NCI-H146 (cell line): ENCODE data around the gene LRRC56.

Source experiments
- DNase-seq: peaks from one replicate; lab custom pipeline; 2025; lab: John Stamatoyannopoulos, UW

LRRC56 gene

DNA sequence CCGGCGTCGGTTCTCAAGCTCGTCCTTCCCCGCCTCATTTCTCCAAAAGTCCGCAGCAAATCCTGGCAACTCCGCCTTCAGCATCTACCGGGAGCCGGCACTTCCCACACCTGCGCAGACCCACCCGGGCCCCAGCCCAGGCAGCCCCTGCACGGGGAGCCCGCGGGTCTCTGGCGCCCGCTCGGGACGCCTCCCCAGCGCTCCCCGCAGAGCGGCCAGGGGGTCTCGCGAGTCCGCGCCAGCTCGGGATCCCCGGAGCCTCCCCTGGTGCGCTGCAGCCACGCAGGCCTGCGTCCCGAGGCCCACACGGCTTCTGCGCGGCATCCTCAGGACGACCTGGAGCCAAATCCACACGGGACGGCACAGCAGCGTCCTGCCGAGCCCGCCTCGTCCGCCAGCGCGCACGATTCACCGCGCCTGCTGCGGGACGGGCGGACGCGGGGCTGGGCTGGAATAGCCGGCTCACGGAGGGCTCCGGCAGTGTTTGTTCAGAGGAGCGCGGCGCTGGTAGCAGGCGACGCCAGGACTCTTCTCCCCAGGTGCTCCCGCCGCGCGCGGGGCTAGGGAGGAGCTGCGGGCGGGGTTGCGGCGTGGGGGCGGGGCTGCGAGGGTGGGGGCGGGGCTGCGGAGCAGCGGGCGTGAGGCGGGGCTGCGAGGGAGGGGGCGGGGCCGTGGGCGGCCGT, 38.1 kb downstream of the LRRC56 start:
- DNase-seq: peak; percentile 90

DNA sequence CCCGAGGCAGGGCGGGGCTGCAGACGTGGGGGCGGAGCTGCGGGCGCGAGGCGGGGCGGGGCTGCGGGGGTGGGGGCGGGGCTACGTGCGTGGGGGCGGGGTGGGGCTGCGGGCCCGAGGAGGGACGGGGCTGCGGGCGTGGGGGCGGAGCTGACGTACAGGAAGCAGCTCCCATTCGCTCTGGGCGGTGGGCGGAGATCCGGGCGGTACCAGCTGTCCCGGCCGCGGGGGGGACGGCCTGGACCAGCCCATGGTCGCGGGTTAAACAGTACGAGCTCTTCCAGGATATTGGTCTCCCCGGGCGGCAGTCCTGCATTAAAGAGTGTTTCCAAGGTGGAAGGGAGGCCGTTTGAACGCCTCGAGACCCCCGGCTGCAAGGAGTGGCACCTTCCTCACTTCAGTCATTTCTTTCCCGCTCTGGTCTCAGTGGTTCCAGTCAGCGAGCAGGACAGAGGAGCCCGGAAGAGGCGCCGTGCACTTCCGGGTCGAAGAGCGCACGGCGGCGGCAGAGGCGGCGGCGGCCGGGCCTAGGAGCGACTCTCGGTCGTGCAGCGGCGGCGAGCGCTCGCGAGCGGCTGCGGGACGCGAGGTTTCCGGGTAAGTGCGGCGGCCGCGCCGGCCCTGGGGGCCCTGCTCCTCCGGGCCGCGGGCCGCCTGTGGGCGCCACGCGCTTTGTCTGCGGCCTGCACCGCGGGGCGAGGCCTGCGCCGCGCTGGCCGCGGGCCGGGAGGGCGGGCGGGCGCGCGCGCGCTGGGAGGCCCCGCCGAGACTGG, 38.9 kb downstream of the LRRC56 start, which contains the start of gene PHRF1:
Gene PHRF1, plus strand, starts transcription at position 475 of the 773 bp plus-strand sequence. CDS start 5,043 bp downstream, outside the sequence.
- peak; percentile 94 for DNase-seq

DNA sequence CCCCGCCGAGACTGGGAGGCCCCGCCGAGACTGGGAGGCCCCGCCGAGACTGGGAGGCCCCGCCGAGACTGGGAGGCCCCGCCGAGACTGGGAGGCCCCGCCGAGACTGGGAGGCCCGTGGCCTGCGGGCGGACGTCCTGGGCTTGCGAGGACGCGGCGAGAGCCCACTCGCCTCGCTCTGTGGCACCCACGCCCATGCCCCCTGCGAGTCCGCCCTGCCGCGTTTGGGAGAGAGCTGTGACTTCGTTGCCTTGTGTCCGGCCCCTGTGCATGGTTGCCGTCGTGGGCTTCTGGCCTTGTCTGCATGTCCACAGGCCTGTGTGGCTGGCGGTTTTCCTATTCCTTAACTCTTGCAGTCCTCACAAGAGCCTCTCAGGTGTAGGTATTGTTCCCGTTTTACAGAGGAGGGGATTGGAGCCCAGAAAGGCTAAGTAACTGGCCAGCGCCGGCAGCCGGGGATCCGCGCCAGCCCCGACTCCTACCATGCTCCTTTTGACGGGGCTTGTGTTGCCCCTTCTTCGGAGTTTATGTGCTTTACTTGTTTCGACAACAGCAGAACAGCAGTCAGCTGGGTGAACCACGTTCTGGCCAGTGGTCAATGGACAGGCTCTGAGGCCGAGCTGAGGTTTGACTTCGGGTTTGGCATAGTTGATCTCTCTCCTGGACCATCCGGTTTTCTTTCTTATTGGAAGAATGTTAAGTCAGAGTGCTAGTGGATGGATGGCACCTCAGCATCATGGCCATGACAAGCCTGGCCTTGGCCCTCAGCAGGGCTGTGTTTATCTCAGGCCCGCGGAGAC, 39.7 kb downstream of the LRRC56 start:
- DNase-seq: no peak

DNA sequence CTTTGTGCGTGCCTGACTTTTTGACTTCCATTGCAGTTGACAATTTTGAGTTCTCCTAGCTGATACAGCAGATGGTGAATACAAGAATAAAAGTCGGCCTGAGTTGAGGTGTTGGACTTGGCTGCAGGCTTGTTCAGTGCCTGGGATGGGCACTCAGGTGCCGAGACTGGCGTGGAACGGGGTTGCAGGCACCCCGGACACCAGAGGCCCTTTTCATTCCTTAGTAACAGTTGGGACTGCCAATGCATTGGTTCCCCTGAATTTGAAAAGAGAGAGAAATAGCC, 40.2 kb downstream of the LRRC56 start:
- DNase-seq: no peak

DNA sequence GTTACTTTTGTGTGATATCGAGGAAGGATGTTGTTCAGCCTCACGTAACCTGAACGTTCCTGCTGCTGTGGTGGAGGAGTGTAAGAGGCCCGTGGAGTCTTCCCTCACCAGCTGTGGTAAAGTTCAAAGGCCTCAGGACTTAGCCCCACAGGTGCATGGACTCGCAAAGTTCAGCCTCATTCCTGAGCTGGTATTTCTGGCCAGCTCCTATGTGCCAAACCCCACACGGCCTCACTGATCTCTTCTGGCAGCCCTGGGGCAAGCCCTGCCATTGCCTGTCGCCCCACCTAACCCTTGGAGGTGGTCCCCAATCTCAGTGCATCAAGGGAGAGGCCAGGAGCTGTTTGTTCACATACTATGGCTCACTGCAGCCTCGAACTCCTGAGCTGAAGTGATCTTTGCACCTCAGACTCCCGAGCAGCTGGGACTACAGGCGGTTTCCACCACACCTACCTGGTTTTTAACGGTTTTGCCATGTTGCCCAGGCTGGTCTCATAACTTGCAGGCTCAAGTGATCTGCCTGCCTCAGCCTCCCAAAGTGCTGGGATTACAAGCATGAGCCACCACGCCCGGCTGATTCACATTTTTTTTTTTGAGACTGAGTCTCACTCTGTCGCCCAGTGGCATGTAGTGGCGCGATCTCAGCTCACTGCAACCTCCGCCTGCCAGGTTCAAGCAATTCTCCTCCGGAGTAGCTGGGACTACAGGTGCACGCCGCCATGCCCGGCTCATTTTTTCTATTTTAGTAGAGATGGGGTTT, 41.1 kb downstream of the LRRC56 start:
- no peak for DNase-seq

DNA sequence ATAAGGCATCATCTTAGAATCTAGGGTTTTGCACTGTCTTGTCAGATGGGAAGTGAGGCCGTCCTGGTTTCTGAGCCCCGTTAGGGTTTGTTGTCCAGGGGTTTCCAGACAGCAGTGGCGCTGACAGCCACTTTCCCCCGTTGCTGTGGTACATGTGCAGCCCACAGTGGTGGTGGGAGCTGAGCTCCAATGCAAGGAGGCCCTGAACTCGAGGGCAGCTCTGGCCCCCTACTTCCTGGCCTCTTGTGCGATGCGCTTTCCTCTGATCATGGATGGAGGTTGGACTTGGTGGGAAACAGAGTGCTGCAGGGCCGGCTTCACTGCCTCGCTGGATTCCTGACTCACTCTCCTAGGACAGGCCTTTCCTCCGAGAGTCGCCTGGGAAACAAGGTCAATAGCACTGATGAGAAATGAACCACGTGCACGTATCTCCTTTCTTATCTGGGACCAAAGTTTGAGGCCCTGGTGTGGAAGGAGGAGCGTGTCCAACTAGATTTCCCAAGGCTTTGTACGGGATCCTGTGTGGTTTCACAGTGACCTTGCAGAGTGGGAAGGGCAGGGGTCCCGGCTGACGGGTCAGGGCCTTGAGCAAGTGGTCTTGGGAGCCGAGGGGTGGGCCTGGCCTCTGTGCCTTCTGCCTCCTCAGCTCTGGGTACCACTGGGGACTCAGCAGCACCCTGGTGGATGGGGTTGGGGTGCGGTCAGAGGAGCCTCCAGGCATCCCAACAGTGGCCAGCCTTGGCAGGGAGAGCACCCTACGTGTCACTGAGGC, 42.7 kb downstream of the LRRC56 start:
- no peak for DNase-seq

DNA sequence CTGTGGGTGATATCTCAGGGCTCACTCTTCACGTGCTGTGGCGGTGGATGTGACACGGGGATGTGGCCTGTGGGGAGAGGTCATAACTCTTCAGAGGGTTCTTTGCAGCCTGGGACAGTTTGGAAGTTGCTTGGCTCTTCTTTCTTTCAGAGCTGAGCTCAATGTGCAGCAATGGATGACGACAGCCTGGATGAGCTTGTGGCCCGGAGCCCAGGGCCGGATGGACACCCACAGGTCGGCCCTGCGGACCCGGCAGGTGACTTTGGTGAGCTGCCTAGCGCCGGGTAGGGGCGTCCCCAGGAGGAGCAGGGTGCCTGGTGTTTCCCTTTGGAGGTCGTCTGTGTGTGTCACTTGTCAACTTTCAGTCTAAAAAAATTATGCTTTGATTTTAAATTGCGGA, 44.0 kb downstream of the LRRC56 start:
- no peak for DNase-seq

DNA sequence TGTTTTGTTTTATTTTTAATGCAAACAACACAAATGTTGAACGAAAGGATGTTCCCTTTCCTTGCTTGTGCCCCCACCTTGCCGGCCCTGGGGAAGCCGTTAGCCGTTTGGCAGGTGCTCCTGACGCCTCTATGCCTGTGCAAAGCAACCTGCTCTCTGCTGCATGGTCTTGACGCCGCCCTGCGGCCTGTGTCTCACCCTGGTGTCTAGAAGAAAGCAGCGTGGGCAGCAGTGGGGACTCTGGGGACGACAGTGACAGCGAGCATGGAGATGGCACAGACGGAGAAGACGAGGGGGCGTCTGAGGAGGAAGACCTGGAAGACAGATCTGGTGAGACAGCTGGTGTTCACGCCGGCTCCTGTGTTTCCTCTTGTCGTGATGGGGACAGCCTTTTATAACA, 44.4 kb downstream of the LRRC56 start:
- no peak for DNase-seq

DNA sequence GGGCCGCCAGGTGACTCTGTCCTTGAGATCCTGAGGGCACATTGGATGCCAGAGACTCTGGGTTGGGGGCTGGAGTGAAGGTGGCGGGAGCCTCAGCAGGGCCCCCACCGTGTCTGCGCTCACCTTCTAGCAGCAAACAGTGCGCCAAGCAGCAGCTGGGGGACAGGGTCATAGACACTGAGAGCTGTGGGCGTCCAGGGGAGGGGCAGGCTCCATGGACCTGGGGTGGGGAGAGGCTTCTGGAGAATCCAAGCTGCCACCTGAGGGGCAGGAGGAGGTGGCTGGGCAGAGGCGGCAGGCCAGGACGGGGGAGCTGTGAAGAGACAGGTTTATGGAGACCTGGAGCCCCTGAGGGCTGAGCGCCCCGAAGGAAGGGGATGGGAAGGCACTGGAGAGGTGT, 47.0 kb downstream of the LRRC56 start:
- DNase-seq: no peak

DNA sequence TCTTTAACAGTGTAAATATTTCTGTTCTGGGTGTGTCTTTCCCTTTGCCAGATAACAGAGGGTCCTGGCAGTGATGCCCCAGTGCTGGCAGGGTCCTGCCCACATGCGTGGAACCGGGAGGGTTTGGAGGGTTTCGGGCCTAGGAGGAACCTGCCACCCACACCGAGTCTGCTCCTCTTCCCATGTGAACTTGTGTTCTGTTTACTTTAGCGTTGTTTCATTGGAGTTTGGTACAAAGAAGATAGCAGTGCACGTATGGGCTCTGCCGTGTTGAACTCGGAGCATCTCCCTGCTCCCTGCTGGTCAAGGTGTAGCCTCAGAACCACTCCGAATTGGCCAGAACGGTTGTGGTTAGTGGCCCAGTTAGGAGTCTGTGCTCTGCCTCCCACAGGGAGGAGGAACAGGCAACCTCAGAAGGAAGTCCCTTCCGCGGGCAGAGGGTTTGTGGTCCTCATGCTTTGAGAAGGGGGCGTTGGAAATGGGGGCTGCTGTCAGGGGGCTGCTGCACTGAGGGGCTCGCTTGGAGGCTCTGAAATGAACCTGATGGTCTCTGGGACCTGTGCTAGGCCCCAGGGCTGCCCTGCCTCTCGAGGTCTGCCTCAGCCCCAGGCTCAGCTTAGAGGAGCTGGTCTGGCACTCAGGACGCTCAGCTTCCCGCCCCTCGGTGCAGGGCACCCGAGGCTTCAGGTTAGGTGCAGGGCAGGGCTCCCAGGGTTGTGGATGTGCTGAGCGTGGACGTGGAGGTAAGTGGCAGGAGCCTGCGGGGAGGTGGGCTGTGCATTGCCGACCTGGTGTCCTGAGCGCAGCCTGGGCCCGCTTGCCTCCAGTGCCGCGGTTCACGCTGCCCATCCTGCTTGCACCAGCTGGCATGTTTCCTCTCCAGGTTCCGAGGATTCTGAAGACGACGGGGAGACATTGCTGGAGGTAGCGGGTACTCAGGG, 49.3 kb downstream of the LRRC56 start:
- DNase-seq: no peak

DNA sequence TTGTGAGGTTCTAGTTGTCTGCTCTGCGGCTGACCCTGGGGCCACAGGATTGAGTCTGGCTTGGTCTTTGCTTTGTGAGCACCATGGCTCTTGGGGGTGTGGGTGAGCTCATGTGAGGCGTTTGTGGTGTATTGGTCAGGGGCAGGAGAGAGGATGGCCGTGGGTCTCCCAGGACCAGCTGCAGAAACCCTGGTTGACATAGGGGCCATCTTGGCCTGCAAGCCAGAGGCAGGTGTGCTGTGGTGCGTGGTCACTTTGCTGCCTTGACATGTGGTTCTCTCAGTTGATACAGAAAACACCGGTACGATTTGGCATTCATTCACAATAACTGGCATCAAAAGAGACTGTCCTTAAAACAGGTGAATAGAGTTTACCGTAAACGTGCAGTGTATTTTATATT, 50.2 kb downstream of the LRRC56 start:
- no peak for DNase-seq

DNA sequence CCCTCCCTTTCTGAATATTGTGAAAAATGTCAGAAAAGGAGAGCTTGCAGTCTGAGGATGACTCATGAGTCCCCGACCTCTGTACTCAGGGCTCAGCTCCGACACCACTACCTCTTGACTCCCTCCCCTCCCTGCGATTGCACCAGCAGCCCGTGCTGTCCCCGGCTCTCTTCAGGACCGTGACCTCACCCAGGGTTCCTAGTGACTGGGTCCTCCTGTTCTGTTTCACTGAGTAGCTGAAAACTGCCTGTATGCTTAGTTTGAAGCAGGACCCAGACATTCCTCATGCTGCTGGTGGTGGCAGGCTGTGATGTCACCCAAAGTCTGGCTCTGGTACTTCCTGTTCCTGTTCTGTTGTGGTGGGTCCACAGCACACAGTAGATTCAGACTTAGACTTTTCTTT, 50.7 kb downstream of the LRRC56 start:
- DNase-seq: no peak

DNA sequence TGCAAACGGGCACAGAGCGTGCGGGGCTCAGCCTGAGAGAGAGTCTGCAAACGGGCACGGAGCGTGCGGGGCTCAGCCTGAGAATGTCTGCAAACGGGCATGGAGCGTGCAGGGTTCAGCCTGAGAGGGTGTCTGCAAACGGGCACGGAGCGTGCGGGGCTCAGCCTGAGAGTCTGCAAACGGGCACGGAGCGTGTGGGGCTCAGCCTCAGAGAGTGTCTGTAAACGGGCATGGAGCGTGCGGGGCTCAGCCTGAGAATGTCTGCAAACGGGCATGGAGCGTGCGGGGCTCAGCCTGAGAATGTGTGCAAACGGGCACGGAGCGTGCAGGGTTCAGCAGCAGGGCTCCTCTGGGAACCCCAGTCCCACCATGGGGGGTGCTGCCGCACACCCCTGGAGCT, 52.5 kb downstream of the LRRC56 start:
- DNase-seq: no peak

DNA sequence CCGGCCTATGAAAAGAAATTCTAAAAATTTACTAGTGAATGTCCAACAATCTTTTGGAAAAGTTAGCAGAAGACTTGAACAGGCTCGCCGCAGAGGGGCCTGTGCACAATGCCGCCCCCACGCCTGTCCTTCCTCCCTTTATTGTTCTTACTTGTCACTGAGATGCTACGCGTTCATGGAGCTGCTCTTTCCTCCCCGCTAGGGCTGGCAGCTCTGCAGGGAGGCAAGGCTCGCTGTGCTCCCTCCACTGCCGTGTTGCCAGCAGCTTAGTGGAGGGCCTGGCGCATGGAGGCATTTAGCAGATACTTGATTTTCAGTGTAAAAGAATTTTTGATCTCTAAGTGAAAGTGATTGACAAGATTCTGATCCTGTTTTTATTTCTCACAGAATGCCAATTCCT, 53.7 kb downstream of the LRRC56 start:
- DNase-seq: no peak

DNA sequence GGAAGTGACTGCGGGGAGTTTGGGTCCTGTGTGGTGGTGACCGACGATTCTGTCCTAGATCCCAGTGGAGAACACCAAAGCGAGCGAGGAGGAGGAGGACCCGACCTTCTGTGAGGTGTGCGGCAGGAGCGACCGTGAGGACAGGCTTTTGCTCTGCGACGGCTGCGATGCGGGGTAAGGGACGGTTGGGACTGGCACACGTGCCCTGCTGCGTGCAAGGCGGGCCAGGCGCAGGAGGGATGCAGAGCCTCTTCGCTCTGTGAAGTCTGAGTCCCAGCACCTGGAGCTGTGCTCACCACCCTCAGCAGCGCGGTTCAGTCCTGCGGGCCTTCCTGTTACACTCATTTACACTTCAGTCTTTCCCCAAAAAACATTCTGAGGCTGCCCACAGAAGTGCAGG, 55.2 kb downstream of the LRRC56 start:
- no peak for DNase-seq

DNA sequence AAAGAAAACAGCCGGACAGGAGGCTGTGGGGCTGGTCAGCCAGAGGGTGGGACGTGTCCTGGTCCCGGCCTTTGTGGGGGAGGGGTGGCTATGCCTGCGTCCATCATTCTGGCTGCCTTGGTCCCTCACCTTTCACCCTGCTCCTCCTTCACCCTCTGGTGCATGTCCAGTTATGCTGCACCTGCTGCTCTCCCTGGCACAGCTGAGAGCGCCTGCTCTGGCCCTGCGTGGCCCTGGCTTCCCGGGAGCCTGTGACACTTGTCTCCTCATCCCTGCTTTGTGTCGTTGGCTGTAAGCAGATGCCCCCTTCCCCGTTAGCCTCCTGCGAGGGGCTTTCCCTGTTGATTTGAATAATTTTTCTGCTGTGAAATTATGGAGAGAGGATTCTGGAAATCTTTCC, 55.6 kb downstream of the LRRC56 start:
- DNase-seq: no peak

DNA sequence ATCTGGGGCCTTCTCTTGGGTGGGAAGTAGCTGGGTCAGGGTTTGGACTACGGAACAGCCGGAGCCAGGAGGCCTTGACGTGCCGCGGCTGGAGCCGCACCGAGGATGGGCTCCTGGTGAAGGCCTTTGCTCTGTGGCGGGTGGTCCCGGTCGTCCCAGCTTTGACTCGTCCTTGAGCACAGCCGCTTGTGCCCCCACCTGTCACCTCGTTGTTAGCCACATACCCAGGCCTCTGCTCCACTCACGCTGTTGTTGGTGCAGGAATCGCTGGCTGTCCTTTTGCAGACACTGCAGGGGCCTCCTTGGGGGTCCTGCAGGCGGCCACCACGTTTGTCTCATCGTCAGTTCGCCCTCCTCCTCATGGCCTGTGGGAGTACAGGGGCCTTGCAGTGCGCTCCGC, 56.0 kb downstream of the LRRC56 start:
- DNase-seq: no peak

DNA sequence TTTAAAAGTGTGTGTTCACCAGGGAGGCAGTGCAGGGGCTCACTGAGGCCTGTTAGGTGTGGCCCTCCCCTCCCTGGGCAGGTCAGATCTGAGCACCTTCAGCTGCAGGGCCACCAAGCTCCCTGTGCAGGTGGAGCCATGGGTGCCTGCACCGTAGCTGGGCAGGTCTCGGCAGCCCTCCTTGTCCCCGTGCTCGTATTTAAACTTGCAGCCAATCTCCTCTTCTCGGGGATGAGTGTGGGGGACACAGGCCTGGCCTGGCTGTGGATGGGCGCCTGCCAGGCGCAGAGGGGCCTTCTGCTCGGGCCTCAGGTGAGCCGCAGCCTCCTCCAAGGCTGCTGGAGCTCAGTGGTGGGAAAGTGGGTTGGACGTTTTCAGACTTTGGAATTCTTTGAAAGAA, 58.1 kb downstream of the LRRC56 start:
- DNase-seq: no peak

DNA sequence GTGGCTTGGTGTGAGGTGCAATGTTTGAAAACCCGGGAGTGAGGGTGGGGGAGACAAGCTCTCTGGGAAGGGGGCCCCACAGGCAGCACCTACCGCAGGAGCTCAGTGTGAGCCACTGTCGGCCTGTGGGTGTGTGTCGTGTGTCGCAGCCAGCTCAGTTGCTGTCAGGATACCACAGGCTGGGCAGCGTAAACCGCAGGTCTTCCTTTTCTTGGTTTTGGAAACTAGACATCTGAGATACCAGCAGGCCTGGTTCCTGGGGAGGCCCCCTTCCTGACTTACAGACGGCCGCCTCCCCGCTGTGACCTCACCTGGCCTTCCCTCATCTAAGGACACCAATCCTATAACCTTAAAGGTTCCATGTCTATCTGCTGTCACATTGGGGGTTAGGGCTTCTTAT, 59.0 kb downstream of the LRRC56 start:
- DNase-seq: no peak

DNA sequence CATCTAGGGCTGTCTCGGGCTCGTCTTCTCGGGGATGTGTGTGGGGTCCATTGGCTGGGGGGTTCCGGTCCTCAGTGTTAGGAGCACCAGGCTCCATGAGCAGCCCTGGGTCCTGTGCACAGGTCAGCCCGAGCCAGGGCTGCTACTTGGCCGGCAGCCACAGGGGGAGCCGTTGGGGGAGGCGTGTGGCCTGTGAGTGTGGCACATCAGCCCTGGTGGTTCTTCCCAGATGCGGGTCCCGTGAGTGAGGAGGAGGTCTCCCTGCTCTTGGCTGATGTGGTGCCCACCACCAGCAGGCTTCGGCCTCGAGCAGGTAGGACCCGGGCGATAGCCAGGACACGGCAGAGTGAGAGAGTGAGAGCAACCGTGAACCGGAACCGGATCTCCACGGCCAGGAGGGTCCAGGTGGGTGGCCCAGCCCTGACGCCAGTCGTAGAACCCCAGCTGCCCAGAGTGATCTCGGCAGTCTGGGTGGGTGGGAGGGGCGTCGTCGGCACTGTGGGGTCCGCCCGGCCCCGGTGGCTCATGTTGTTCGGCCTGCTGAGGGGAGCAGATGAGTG, 59.9 kb downstream of the LRRC56 start:
- DNase-seq: no peak
